GM04504 (cell line): ENCODE results near the gene SERF1A.
"Not testable (repeated sequence)": the region's sequence is repeated elsewhere in the genome, so short reads cannot be mapped to it uniquely, and the experiment has no call there.

ENCODE experiments used
- DNase-seq: peaks from one replicate; pipeline ENCODE4 v3.0.0-alpha.2; 2012; ENCODE audit warnings: low read depth

SERF1A gene

GRCh38 chr5:70900533-70901271 lies at the start of gene SERF1A:
TSS of gene SERF1A (plus strand) at chr5:70900669. CDS start at chr5:70900870, 201 bp downstream.
- DNase-seq = not testable (repeated sequence)

GRCh38 chr5:70866778-70867177 lies 33.7 kb upstream of the SERF1A start:
- DNase-seq = not testable (repeated sequence)

GRCh38 chr5:70870626-70871025 lies 29.8 kb upstream of the SERF1A start:
- not testable (repeated sequence) for DNase-seq

GRCh38 chr5:70896076-70896475 lies 4.4 kb upstream of the SERF1A start:
- DNase-seq = not testable (repeated sequence)

- DNase-seq = not testable (repeated sequence)
Observed at GRCh38 chr5:70901272-70901571, 753 bp downstream of the SERF1A start.

- DNase-seq = not testable (repeated sequence)
Observed at GRCh38 chr5:70906624-70907023, 6.2 kb downstream of the SERF1A start.

GRCh38 chr5:70916829-70917228 lies 16.4 kb downstream of the SERF1A start:
- DNase-seq = not testable (repeated sequence)

GRCh38 chr5:70925211-70925562 lies 24.7 kb downstream of the SERF1A start:
- not testable (repeated sequence) for DNase-seq

- not testable (repeated sequence) for DNase-seq
Observed at GRCh38 chr5:70931709-70932368, 31.4 kb downstream of the SERF1A start.

- not testable (repeated sequence) for DNase-seq
Observed at GRCh38 chr5:70932560-70932959, 32.1 kb downstream of the SERF1A start.

GRCh38 chr5:70953068-70953467 lies 52.6 kb downstream of the SERF1A start:
- DNase-seq = not testable (repeated sequence)
